OCI-LY1 (cell line): ENCODE data around the gene HAPLN3.
"Not testable (repeated sequence)": the region's sequence is repeated elsewhere in the genome, so short reads cannot be mapped to it uniquely, and the experiment has no call there.

ENCODE experiments used
- H2AFZ ChIP-seq: fragments of 200-600 bp; sonication (generic), shearing (Covaris generic); 2 replicates; pipeline ENCODE4 v1.6.0; 2014; ENCODE audit warnings: antibody characterized with exemption, mild to moderate bottlenecking, low read length
- H3F3A ChIP-seq: fragments of 200-600 bp; sonication (generic), shearing (Covaris generic); 2 replicates; pipeline ENCODE4 v1.6.0; 2014; ENCODE audit warnings: mild to moderate bottlenecking, antibody characterized with exemption, low read length, moderate library complexity; ENCODE audit not compliant: insufficient read depth
- H3K27ac ChIP-seq: fragments of 200-600 bp; sonication (generic); 2 replicates; pipeline ENCODE4 v1.5.1; 2014; ENCODE audit warnings: low read length, mixed run types, mild to moderate bottlenecking, low read depth; ENCODE audit not compliant: poor library complexity, severe bottlenecking
- H3K27me3 ChIP-seq: fragments of 200-600 bp; sonication (generic); 2 replicates; pipeline ENCODE4 v1.6.0; 2014; ENCODE audit warnings: antibody characterized with exemption, mild to moderate bottlenecking, low read length, moderate library complexity; ENCODE audit not compliant: insufficient read depth
- H3K36me3 ChIP-seq: fragments of 200-600 bp; sonication (generic); 2 replicates; pipeline ENCODE4 v1.6.1; 2014; ENCODE audit warnings: mild to moderate bottlenecking, antibody characterized with exemption, low read length, moderate library complexity, mixed read lengths; ENCODE audit not compliant: insufficient read depth
- H3K4me1 ChIP-seq: fragments of 200-600 bp; sonication (generic); 2 replicates; pipeline ENCODE4 v1.5.1; 2014; ENCODE audit warnings: mild to moderate bottlenecking, low read length, moderate library complexity; ENCODE audit not compliant: insufficient read depth, severe bottlenecking
- H3K4me2 ChIP-seq: fragments of 200-600 bp; sonication (generic), shearing (Covaris generic); 2 replicates; pipeline ENCODE4 v1.6.1; 2014; ENCODE audit warnings: low read length
- H3K4me3 ChIP-seq: fragments of 200-600 bp; sonication (generic); 2 replicates; pipeline ENCODE4 v1.5.1; 2014; ENCODE audit warnings: low read length, low read depth, mild to moderate bottlenecking, mixed read lengths; ENCODE audit not compliant: poor library complexity, severe bottlenecking
- H3K79me2 ChIP-seq: fragments of 200-600 bp; shearing (Covaris generic); 2 replicates; pipeline ENCODE4 v1.6.1; 2016; ENCODE audit warnings: mixed run types, low read length, mixed read lengths; ENCODE audit not compliant: insufficient read depth
- H3K9ac ChIP-seq: fragments of 200-600 bp; sonication (generic), shearing (Covaris generic); 2 replicates; pipeline ENCODE4 v1.6.1; 2014; ENCODE audit warnings: mild to moderate bottlenecking, low read length, mixed read lengths
- H3K9me2 ChIP-seq: fragments of 200-600 bp; sonication (generic), shearing (Covaris generic); 2 replicates; pipeline ENCODE4 v1.6.1; 2014; ENCODE audit warnings: low read depth, mild to moderate bottlenecking, low read length, mixed read lengths
- H3K9me3 ChIP-seq: fragments of 200-600 bp; shearing (Covaris generic); 2 replicates; pipeline ENCODE4 v1.6.1; 2014; ENCODE audit warnings: low read length, mixed read lengths
- H4K20me1 ChIP-seq: fragments of 200-600 bp; sonication (generic), shearing (Covaris generic); 2 replicates; pipeline ENCODE4 v1.6.0; 2016; ENCODE audit warnings: mild to moderate bottlenecking, low read length; ENCODE audit not compliant: insufficient read depth
- CTCF ChIP-seq: fragments of 200-600 bp; sonication (generic), shearing (Covaris generic); IDR thresholded peaks from 2 replicates; pipeline ENCODE4 v1.5.1; 2017; ENCODE audit warnings: mild to moderate bottlenecking, antibody characterized with exemption, low read length, moderate library complexity, mixed read lengths
- EZH2 ChIP-seq: fragments of 200-600 bp; sonication (generic), shearing (Covaris generic); IDR thresholded peaks from 2 replicates; pipeline ENCODE4 v1.8.0; 2017; ENCODE audit warnings: borderline replicate concordance, mixed run types, mild to moderate bottlenecking, antibody characterized with exemption, low read length, moderate library complexity, mixed read lengths

Gene HAPLN3

GRCh38 chr15:88938802-88939485, 43.6 kb upstream of the HAPLN3 start:
- no peaks in the 10 kb centered on the region for H4K20me1 ChIP-seq
- H3K27ac ChIP-seq: no peak overlapping the region
- no peak overlapping the region for H3K9ac ChIP-seq
- H3K4me1 ChIP-seq: no peaks in the 10 kb centered on the region
- no peaks in the 10 kb centered on the region for H3K79me2 ChIP-seq
- TF ChIP-seq EZH2: no peak
- TF ChIP-seq CTCF: no peak
- no peaks in the 10 kb centered on the region for H3K36me3 ChIP-seq
- no peaks in the 10 kb centered on the region for H3K9me2 ChIP-seq
- H3K4me2 ChIP-seq: no peak overlapping the region
- no peaks in the 10 kb centered on the region for H3F3A ChIP-seq
- H3K27me3 ChIP-seq: no peaks in the 10 kb centered on the region; the same call in 1 of the 2 replicates
- no peak overlapping the region for H3K4me3 ChIP-seq
- no peak overlapping the region for H2AFZ ChIP-seq
- no peaks in the 10 kb centered on the region for H3K9me3 ChIP-seq

- not testable (repeated sequence) for H3K4me1 ChIP-seq, H3K27ac ChIP-seq, H3K9me3 ChIP-seq, H3K9me2 ChIP-seq, H3K9ac ChIP-seq, H4K20me1 ChIP-seq, H3K27me3 ChIP-seq, H3K4me3 ChIP-seq, H3F3A ChIP-seq, H2AFZ ChIP-seq, H3K36me3 ChIP-seq, H3K4me2 ChIP-seq, H3K79me2 ChIP-seq
Measured at GRCh38 chr15:88934449-88934848, 39.1 kb upstream of the HAPLN3 start.

- no peak for TF ChIP-seq EZH2
- TF ChIP-seq CTCF: no peak
- no peaks in the 10 kb centered on the region for H3F3A ChIP-seq
- H3K4me1 ChIP-seq: no peaks in the 10 kb centered on the region
- no peaks in the 10 kb centered on the region for H3K9me2 ChIP-seq
- H3K9me3 ChIP-seq: peaks cover 5% of the 10 kb centered on the region; the same call in 1 of the 2 replicates
- H2AFZ ChIP-seq: no peak overlapping the region
- no peak overlapping the region for H3K9ac ChIP-seq
- no peaks in the 10 kb centered on the region for H3K79me2 ChIP-seq
- H3K36me3 ChIP-seq: no peaks in the 10 kb centered on the region; the same call in 1 of the 2 replicates
- no peak overlapping the region for H3K4me2 ChIP-seq
- no peak overlapping the region for H3K27ac ChIP-seq
- H3K4me3 ChIP-seq: no peak overlapping the region
- H3K27me3 ChIP-seq: peaks cover 2% of the 10 kb centered on the region; the same call in 1 of the 2 replicates
- H4K20me1 ChIP-seq: no peaks in the 10 kb centered on the region
Measured at GRCh38 chr15:88932875-88933330, 37.6 kb upstream of the HAPLN3 start.
